Posterior cingulate gyrus (tissue), 11 donors: ENCODE measurements around the gene LRRC8A.
A peak's percentile ranks its signal among the peaks of the same experiment; 100 is the strongest.
"Not testable (repeated sequence)": the region's sequence is repeated elsewhere in the genome, so short reads cannot be mapped to it uniquely, and the experiment has no call there.

Source experiments
- DNase-seq, 10 donors: peaks; one replicate each; pipeline versions ENCODE4 v3.0.0 to v3.0.0-alpha.2; 2020 to 2021; ENCODE audit warnings: mixed read lengths in 3 of 10
- intact Hi-C: fragments of 100-400 bp; cut with DNase I; formaldehyde crosslinking; loops from one replicate; pipeline ENCODE4 v1.15.1; 2023

The LRRC8A gene

DNA sequence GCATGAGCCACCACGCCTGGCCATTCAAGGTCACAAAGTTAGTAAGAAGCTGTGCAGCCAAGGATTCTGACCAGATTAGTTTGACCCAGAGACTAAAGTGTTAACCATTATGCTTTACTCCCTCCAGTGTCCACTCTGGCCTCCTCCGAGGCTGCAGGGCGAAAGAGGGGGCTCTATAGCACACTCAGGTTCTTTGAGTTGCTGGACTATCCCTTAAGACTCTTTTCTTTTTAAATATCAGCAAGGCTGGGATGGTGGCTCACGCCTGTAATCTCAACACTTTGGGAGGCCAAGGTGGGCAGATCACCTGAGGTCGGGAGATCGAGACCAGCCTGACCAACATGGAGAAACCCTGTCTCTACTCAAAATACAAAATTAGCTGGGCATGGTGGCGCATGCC is 63.0 kb downstream of the LRRC8A start:
- intact Hi-C loops: loop anchor here (5.0 kb wide), 1 partner anchor 92 kb away; the partner anchor contains the start of gene MIGA2
- DNase-seq: peak in 2 of 10 donors; percentile 22 to 26

DNA sequence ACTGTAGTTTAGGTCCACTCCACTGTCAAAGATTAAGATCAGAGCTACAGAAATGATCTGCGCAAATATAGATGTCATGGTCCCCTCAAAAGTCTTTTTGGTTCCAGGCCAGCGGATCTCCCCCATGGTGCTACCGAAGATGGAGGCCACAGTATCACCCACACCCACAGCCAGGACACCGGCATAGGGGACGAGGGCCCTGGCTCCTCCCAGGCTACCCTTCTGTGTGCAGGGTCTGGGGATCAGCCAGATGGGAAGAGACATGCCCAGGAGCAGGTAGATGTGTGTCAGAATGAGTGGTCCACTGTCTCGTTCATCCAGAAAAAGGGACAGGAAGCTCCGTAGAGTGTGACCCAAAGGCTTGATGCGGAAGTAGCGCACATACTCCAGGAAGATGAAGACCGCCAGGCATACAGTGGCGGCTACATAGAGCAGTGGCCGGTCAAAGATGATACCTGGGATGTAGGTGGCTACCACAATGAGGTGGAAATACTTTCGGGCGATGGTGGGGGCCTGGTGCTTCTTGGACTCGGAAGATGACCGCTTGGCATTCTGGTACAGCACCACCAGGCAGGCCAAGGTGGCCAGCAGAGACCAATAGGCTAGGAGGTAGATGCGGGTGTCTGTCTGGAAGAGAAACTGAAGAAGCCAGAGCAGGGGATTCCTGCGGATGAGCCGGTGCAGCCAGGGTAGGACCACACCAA is 64.0 kb downstream of the LRRC8A start:
- peak in 2 of 10 donors; percentile 19 to 53 for DNase-seq
- intact Hi-C loops: loop anchor here (5.0 kb wide), 1 partner anchor 91 kb away; the partner anchor contains the start of gene MIGA2

DNA sequence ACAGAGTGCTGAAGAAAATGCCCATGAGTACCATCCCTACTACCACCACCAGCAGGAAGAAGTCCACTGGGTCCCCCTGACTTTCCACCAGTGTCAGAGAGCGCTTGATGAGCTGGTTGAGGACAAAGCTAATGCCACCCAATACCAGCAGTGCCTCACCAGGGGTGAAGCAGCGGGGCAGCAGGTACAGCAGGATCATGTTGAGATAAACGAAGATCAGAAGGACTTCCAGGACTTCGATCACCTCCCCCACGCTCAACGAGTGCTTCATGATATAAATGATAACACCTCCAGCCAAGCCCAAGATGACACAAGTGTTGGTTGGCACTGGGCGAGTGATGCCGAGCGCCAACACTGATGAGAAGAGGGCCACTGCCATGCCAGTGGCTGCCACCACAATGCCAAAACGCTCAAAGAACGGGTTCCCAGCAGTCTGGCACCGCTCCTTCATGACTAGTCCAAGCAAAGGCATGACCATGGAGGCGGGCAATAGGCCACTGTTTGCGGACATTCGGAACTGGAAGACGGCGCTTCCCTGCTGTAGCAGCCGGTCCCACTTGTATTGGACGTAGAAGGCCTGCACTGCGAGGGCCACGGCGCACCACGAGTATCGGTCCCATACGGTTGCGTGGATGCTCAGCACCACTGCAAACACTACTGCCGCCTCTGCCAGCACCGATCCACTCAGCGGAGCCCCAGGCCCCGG is 64.8 kb downstream of the LRRC8A start:
- DNase-seq: peak in 7 of 10 donors; percentile 17 to 85 (median 26)

DNA sequence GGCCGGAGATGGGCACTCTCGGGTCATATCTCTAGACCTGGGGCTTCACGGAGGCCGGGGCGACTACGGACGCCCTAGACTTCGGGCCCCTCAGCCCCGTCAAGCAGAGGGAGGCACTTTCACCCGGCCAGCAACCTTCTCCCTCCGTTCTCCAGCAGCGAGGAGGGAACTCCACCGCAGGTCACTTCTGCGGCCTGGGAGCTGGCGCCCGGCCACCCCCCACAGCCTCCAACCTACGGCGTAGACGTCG is 65.3 kb downstream of the LRRC8A start:
- intact Hi-C loops: loop anchor here (5.0 kb wide), 1 partner anchor 90 kb away; the partner anchor contains the start of gene MIGA2
- peak in 1 of 10 donors; percentile 87 for DNase-seq

More for the DNA sequence above, 64.8 kb downstream of the LRRC8A start:
- intact Hi-C loops: loop anchor here (5.0 kb wide), 1 partner anchor 91 kb away; the partner anchor contains the start of gene MIGA2

DNA sequence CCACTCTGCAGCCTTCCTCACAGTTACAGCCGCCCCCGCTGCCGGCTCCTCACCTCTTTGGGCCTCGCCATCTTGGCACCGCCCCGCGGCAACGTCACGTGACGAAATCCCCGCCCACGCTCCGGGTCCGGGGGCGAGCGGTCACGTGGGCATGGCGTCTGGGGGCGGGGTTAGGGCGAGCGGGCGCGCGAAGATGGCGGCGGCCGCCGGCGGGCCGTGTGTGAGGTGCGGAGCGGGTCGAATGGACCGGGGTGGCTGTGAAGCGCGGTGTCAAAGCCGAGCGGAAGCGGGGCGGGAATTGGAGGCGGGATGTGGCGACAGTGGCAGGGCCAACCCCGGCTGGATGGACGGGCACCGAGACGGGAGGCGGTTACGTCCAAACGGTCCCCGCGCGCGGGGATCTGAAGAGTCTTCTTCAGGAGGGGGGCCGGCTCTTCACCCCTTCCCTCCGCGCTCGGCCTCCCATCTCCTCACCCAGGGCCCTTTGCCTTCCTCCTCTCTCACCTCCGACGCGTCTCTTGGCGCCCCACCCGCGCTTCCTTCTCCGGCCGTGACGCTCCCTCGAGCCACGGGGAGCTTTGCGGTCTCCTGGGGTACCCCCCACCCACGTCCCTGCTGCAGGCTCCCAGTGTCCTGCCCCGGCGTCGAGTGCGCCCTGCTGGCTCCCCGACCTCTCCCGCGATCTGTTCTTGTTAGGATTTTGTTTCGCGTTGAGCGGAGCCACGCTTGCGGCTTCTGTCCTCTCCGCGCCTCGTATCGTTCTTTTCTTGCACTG is 65.8 kb downstream of the LRRC8A start, which contains the start of the genes DOLK and NUP188:
Gene DOLK, minus strand, starts transcription at position 77 of the 775 bp plus-strand sequence. CDS start 300 bp downstream, outside the sequence.
Gene NUP188, plus strand, starts transcription at position 173 of the 775 bp plus-strand sequence. Its CDS starts 21 bp downstream, at position 194.
- intact Hi-C loops: loop anchor here (5.0 kb wide), 1 partner anchor 90 kb away; the partner anchor contains the start of gene MIGA2
- peak; percentile 94 to 99 (median 98) for DNase-seq

DNA sequence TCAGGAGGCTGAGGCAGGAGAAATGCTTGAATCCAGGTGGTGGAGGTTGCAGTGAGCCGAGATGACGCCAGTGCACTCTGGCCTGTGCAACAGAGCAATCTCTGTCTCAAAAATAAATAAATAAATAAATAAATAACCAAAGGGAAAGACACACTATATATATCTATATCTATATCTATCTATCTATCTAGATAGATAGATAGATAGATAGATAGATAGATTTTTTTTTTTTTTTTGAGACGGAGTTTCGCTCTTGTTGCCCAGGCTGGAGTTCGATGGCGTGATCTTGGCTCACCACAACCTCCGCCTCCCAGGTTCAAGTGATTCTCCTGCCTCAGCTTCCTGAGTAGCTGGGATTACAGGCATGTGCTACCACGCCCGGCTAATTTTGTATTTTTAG is 79.5 kb downstream of the LRRC8A start:
- DNase-seq: peak in 1 of 10 donors; percentile 16
- intact Hi-C loops: not testable (repeated sequence)
